ENCODE measurements around the gene KAZALD1. TPM values are rescaled to one million over a fixed set of nuclear protein-coding genes. Genes with fewer than 3 reads are reported as not detected.
A peak's percentile ranks its signal among the peaks of the same experiment; 100 is the strongest.

The KAZALD1 gene
- total RNA-seq, 6 donors from 2014 or later = 3.8 to 11.9 (median 9.8) TPM

DNA sequence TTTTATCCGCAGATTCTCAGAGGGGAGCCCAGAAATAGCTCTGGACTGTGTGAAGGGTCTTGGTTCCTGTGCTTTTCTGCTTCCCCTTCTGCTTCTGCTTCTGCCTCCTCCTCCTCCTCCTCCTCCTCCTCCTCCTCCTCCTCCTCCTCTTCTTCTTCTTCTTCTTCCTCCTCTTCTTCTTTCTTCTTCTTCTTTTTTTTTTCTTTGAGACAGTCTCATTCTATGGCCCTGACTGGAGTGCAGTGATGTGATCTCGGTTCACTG, 42.4 kb upstream of the KAZALD1 start:
- no peak overlapping the region for H3K27ac ChIP-seq
- ATAC-seq (ENCODE audit: low FRiP score in 2 of 2) (no peak), DNase-seq (no peak)
- no peaks in the 10 kb centered on the region for H3K36me3 ChIP-seq
- H3K4me3 ChIP-seq = no peak overlapping the region
- 34 to 38% methylated on average over 2 of the region's 2 CpGs for WGBS, 2 donors
- peaks cover 6 to 9% (median 8%) of the 10 kb centered on the region in 4 donors for H3K4me1 ChIP-seq
- H3K27me3 ChIP-seq = peaks cover 0 to 5% (median 2%) of the 10 kb centered on the region in 4 donors
- no peaks in the 10 kb centered on the region for H3K9me3 ChIP-seq
- TF ChIP-seq POLR2A (IDR thresholded peaks at IDR 0.05) = no peak
- TF ChIP-seq EP300 (IDR thresholded peaks at IDR 0.05) = no peak
- no peak for TF ChIP-seq POLR2AphosphoS5 (IDR thresholded peaks at IDR 0.05)
- TF ChIP-seq, protein P1, sequence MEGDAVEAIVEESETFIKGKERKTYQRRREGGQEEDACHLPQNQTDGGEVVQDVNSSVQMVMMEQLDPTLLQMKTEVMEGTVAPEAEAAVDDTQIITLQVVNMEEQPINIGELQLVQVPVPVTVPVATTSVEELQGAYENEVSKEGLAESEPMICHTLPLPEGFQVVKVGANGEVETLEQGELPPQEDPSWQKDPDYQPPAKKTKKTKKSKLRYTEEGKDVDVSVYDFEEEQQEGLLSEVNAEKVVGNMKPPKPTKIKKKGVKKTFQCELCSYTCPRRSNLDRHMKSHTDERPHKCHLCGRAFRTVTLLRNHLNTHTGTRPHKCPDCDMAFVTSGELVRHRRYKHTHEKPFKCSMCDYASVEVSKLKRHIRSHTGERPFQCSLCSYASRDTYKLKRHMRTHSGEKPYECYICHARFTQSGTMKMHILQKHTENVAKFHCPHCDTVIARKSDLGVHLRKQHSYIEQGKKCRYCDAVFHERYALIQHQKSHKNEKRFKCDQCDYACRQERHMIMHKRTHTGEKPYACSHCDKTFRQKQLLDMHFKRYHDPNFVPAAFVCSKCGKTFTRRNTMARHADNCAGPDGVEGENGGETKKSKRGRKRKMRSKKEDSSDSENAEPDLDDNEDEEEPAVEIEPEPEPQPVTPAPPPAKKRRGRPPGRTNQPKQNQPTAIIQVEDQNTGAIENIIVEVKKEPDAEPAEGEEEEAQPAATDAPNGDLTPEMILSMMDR (IDR thresholded peaks at IDR 0.05) = no peak

DNA sequence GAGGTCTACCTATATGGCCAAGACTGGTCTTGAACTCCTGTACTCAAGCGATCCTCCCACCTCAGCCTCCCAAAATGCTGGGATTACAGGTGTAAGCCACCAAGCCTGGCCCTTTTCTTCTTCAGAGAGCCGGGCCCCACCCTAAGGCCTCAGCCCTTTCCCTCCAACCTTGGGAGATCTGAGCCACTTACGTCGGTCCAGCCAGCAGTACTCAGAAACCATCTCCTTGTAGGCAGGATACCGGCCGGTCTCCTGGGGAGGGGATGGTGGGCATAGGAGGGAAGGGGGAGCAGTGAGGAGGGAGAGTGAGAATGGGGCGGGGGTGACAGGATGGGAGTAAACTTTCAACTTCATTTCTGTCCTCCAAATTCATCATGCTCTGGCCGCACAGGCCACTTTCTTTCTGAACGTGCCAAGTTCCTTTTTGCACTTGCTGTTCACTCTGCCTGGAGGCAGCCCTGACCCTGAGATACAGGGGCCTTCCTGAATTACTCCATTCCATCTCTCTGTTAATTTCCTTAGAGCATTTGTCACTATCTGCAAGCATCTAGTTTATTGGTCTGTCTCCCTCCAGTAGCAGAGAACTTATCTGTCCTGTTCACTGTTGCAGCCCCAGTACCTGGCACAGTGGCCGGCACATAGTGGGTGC, 41.2 kb upstream of the KAZALD1 start:
- H3K4me3 ChIP-seq = no peak overlapping the region
- peaks cover 0 to 5% (median 2%) of the 10 kb centered on the region in 4 donors for H3K27me3 ChIP-seq
- TF ChIP-seq, protein P1 (IDR thresholded peaks at IDR 0.05) = no peak
- TF ChIP-seq EP300 (IDR thresholded peaks at IDR 0.05) (no peak), POLR2A (IDR thresholded peaks at IDR 0.05) (no peak), POLR2AphosphoS5 (IDR thresholded peaks at IDR 0.05) (no peak)
- H3K27ac ChIP-seq = no peak overlapping the region
- H3K36me3 ChIP-seq = no peaks in the 10 kb centered on the region
- no peaks in the 10 kb centered on the region for H3K9me3 ChIP-seq
- no peak for DNase-seq
- H3K4me1 ChIP-seq = peaks cover 6 to 9% (median 8%) of the 10 kb centered on the region in 4 donors
- ATAC-seq (ENCODE audit: low FRiP score in 2 of 2) = no peak
- WGBS, 2 donors = 77 to 87% methylated on average over 10 of the region's 10 CpGs

DNA sequence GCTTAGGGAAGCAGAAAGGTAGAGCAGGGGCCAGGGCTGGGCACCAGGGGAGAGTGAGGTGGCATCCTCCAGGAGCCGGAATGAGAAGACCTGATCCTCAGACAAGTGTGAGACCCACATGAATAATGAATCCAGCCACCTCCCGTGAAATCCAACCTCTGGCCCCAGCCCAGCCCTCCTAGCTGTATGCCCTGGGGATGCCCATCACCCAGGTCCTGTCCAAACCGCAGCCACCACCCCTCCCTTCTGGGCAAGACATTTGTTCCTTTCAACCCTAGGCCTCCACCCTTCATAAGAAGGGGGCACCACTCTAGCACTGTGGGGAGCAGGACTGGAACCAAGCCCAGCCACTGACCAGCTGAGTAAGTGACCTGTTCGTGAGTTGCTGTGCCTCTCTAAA, 40.5 kb upstream of the KAZALD1 start:
- WGBS, 2 donors = 76 to 88% methylated on average over 3 to 4 of the region's 4 CpGs
- Histone ChIP-seq H3K4me3 (no peak overlapping the region), H3K9me3 (no peaks in the 10 kb centered on the region), H3K27ac (no peak overlapping the region), H3K4me1 (peaks cover 6 to 9% (median 8%) of the 10 kb centered on the region in 4 donors), H3K36me3 (no peaks in the 10 kb centered on the region), H3K27me3 (peaks cover 0 to 5% (median 2%) of the 10 kb centered on the region in 4 donors)
- TF ChIP-seq EP300 (IDR thresholded peaks at IDR 0.05) = no peak
- no peak for TF ChIP-seq POLR2A (IDR thresholded peaks at IDR 0.05)
- TF ChIP-seq, protein P1 (IDR thresholded peaks at IDR 0.05) = no peak
- TF ChIP-seq POLR2AphosphoS5 (IDR thresholded peaks at IDR 0.05) = no peak
- ATAC-seq (ENCODE audit: low FRiP score in 2 of 2) (no peak), DNase-seq (no peak)

DNA sequence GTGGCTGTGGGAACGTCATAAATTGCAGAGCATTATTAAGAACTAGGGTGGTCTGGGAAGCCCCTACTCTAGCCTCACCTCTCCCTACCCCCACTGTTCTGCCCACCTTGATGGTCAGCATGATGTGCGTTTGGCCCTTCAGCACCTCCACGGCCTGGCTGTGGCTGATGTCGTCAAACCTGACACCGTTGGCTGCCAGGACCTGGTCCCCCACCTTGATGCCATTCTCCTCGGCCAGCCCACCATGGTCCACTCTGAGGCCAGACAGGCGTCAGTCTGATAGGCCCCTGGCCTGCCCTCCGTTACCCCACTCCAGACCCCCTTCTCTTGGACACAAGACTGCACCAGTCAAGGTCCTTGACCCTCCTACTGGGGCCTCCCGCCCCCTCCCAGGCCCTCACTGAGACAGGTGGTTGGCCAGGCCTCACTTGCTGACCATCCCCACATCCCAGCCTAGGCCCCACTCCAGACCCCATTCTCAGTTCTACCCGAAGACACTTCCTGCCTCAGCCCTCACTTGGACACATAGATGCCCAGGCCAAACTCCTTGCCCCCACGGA, 40.0 kb upstream of the KAZALD1 start:
- H3K36me3 ChIP-seq = no peaks in the 10 kb centered on the region
- DNase-seq (no peak), ATAC-seq (ENCODE audit: low FRiP score in 2 of 2) (peak in 1 of 2 donors; percentile 41)
- H3K27ac ChIP-seq = no peak overlapping the region
- peaks cover 6 to 9% (median 8%) of the 10 kb centered on the region in 4 donors for H3K4me1 ChIP-seq
- H3K9me3 ChIP-seq = no peaks in the 10 kb centered on the region
- no peak overlapping the region for H3K4me3 ChIP-seq
- 78 to 86% methylated on average over 11 of the region's 11 CpGs for WGBS, 2 donors
- TF ChIP-seq POLR2A (IDR thresholded peaks at IDR 0.05) = no peak
- TF ChIP-seq, protein P1 (IDR thresholded peaks at IDR 0.05) = no peak
- no peak for TF ChIP-seq POLR2AphosphoS5 (IDR thresholded peaks at IDR 0.05)
- no peak for TF ChIP-seq EP300 (IDR thresholded peaks at IDR 0.05)
- H3K27me3 ChIP-seq = peaks cover 0 to 5% (median 2%) of the 10 kb centered on the region in 4 donors
